Measurements from ENCODE around the gene CCDC69.
"Not testable (repeated sequence)": the region's sequence is repeated elsewhere in the genome, so short reads cannot be mapped to it uniquely, and the experiment has no call there.

GRCh38 chr5:151240268-151240835 lies 16.5 kb upstream of the CCDC69 start:
- TF ChIP-seq POLR2A (IDR thresholded peaks at IDR 0.05); CTCF (IDR thresholded peaks at IDR 0.05 in 4 of 5, conservative IDR thresholded peaks at IDR 0.05 in 1 of 5): not testable (repeated sequence)

All from gastrocnemius medialis (tissue), 4 donors.